Activated CD4-positive, alpha-beta T cell treated with anti-CD3 and anti-CD28 coated beads, Interleukin-2, amount 10 ng/mL, durations not matched to agents 7 days and 5 days (primary cell): ENCODE measurements around the gene SNX9. TPM values are rescaled to one million over a fixed set of nuclear protein-coding genes. Genes with fewer than 3 reads are reported as not detected.

Experiments used
- CTCF ChIA-PET: fragments of 350-600 bp; sonication (Branson Sonifier 250); formaldehyde crosslinking; loops from one replicate; lab custom pipeline; 2021; ENCODE audit warnings: antibody characterized with exemption; lab: Charles Lee
- POLR2A ChIA-PET: fragments of 350-600 bp; sonication (Branson Sonifier 250); formaldehyde crosslinking; loops from one replicate; lab custom pipeline; 2021; ENCODE audit warnings: antibody characterized with exemption; lab: Charles Lee
- DNase-seq: peaks from one replicate; pipeline ENCODE4 v3.0.0-alpha.2; 2020
- H3K27ac Mint-ChIP-seq: one replicate; pipeline ENCODE4 v1.8.0; 2021; ENCODE audit warnings: mild to moderate bottlenecking, moderate library complexity, mixed read lengths
- H3K27me3 Mint-ChIP-seq: one replicate; pipeline ENCODE4 v1.8.0; 2021; ENCODE audit warnings: mixed read lengths
- H3K36me3 Mint-ChIP-seq: one replicate; pipeline ENCODE4 v1.8.0; 2021; ENCODE audit warnings: low read depth, mixed read lengths
- H3K4me1 Mint-ChIP-seq: one replicate; pipeline ENCODE4 v1.8.0; 2021; ENCODE audit warnings: mixed read lengths
- H3K4me3 Mint-ChIP-seq: one replicate; pipeline ENCODE4 v1.8.0; 2021; ENCODE audit warnings: mild to moderate bottlenecking, moderate library complexity, mixed read lengths
- H3K9me3 Mint-ChIP-seq: one replicate; pipeline ENCODE4 v1.8.0; 2021; ENCODE audit warnings: mixed read lengths
- total RNA-seq, 2 experiments: library from RNA; stranded (reverse); gene quantifications; one replicate each; pipeline ENCODE4 v1.2.3, GENCODE V29; 2021

Gene SNX9
- total RNA-seq, 2 experiments from 2014 or later: 9.4 to 10.7 TPM

DNA sequence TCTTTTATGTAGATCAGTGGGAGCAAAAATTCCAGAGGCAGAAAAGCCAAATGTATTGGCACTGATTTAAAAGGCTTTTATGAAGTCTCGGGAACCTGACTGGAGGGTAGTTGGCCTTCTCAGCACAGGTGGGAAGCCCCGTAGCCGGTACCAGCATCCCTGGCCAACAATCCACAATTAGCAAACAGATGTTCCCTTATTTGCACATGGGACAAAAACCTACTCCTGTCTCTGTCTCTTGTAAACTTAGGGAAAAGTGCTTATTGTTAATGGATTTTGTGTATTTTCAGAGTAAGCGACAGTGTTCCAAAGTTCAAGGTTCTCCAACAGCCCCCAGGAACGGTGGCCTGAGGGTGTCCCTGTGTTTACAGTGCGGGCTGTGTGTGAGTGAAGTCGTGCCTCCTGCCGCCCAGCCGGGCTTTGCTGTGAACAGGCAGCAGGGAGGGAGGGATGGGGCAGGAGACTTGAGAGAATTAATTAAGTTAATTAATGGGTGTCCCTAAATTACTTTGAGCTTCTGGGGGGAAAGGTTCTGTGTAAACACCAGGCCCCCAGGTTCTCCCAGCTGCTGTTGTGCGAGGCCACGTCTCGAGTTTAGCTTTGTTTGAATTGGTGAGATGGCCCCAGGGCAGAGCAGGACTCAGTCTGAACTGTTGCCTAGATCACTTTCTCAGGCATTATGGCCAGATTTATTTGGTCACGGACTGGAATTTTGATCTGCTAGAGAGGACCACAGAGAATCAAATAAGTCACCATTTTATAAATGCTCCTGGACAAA lies 162.5 kb downstream of the SNX9 start:
- Mint-ChIP-seq H3K4me3 (peak overlapping the region; percentile 49), H3K4me1 (peaks cover 61% of the 10 kb centered on the region), H3K27ac (no peak overlapping the region), H3K36me3 (peaks cover 11% of the 10 kb centered on the region), H3K9me3 (no peaks in the 10 kb centered on the region), H3K27me3 (peaks cover 2% of the 10 kb centered on the region)
- CTCF ChIA-PET: interaction anchor here (0.5 to 1.7 kb wide), 3 partner anchors 40 to 326 kb away, joined by 3 read pairs; no protein-coding TSS in a partner anchor
- POLR2A ChIA-PET: no interaction called here
- no peak for DNase-seq

DNA sequence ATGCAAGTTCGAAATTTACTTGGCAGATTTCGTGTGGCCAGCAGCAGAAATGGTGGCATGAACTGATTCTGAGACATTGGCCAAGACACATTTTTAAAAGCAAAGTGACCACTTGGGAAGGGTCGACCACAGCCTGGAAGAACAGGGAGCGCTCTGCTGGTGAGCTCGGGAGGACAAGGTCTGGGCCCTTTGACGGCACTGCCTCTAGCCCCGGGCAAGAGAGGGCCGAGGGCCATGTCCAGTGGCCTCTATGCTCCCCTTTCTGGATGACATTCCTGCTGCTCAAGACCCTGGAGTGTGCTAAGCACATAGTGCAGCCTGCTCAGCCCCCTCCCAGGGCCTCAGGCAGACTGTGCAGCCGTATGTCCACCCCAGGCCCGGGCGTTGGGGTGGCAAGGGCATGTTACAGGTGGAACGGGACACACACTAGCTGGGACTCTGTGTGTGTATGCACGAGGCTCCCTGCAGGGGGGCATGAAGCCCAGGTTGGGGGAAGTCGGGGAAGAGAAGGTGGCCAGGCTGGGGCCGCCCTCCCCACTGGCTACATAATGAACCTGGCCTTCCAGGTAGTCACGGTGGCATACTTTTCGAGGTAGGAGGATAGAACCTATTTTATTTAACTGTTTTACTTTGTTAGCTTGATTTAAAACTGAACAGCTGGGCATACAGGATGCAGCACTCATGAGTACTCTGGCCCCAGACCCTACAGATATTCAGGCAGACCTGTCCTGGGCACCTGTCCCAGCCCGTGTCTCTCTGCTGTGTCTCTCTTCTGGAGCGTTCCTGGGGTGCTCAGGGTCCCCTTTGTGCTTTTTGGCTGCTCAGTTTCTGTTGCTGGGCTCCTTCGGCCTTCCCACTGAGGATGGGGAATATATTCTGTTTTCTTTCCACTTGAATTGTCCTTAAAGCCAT lies 165.0 kb downstream of the SNX9 start:
- no peaks in the 10 kb centered on the region for H3K27me3 Mint-ChIP-seq
- POLR2A ChIA-PET: no interaction called here
- DNase-seq: no peak
- peaks cover 62% of the 10 kb centered on the region for H3K4me1 Mint-ChIP-seq
- H3K36me3 Mint-ChIP-seq: peaks cover 14% of the 10 kb centered on the region
- no peaks in the 10 kb centered on the region for H3K9me3 Mint-ChIP-seq
- CTCF ChIA-PET: interaction anchor here (0.9 to 1.8 kb wide), 2 partner anchors 44 to 95 kb away, joined by 3 to 6 read pairs; no protein-coding TSS in a partner anchor
- H3K27ac Mint-ChIP-seq: no peak overlapping the region
- H3K4me3 Mint-ChIP-seq: no peak overlapping the region

DNA sequence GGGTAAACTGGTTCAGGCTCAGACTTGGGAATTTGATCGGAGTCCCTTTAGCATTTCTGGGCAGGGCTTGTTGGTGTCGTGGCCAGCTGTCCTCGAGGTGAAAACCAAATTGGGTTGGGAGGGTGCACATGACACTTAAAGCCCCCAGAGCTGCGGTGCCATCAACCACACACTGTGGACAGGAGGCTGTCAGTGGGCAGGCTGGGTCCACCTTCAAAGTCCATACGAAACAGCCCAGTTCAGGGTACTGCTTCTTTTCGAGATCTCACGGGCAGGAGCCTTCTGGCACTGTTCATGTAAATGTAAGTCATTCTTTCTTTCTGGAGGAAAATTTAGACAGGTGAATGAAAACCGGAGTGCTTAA lies 165.6 kb downstream of the SNX9 start:
- H3K4me3 Mint-ChIP-seq: no peak overlapping the region
- H3K4me1 Mint-ChIP-seq: peaks cover 61% of the 10 kb centered on the region
- H3K27ac Mint-ChIP-seq: no peak overlapping the region
- H3K27me3 Mint-ChIP-seq: no peaks in the 10 kb centered on the region
- POLR2A ChIA-PET: no interaction called here
- DNase-seq: no peak
- CTCF ChIA-PET: interaction anchor here (0.9 to 1.8 kb wide), 2 partner anchors 44 to 94 kb away, joined by 3 to 6 read pairs; no protein-coding TSS in a partner anchor
- H3K36me3 Mint-ChIP-seq: peaks cover 12% of the 10 kb centered on the region
- H3K9me3 Mint-ChIP-seq: no peaks in the 10 kb centered on the region

DNA sequence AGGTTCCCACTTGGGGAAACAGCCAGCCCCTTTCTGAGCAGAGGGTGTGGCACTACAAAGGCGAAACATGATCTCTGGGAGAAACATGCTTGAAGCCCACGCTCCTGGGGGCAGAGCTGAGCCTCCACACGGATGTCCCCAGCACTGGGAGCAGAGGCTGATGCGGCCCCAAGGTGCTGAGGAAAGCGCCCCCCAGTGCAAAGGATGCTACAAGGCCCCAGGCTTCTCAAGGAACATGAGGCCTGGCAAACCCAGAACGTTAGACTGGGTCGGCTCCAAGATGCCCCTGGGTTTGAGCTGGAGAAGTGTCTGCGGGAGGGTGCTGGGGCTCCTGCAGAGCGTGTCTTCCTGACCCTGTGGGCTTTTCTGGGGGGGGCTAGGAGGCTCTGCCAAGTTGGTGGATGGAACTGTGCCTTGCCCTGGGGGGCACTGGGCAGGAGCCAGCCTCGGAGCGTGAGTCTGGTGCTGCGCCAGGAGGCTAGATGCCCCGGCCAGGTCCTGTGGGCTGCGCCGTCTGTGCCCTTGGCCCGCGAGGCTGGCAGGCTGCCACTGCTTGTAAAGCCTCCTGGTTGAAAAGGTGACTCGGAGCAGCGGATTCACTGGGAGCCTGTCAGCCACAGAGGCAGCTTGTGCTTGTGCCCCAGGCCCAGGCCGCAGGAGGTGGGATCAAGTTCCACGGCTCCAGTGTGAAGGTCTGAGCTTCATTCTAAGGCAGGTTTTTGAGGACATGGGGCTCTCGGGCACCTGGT lies 166.7 kb downstream of the SNX9 start:
- Mint-ChIP-seq H3K4me3 (peak overlapping the region; percentile 66), H3K4me1 (peaks cover 59% of the 10 kb centered on the region), H3K36me3 (peaks cover 10% of the 10 kb centered on the region), H3K27ac (peak overlapping the region; percentile 89), H3K27me3 (no peaks in the 10 kb centered on the region), H3K9me3 (no peaks in the 10 kb centered on the region)
- no peak for DNase-seq
- CTCF ChIA-PET: interaction anchor here (0.8 to 2.6 kb wide), 4 partner anchors 8 to 81 kb away, joined by 3 to 8 read pairs (median 3); partner anchors contain the start of gene SYNJ2
- POLR2A ChIA-PET: interaction anchor here (0.9 kb wide), 1 partner anchor 36 kb away, joined by 5 read pairs; no protein-coding TSS in a partner anchor

DNA sequence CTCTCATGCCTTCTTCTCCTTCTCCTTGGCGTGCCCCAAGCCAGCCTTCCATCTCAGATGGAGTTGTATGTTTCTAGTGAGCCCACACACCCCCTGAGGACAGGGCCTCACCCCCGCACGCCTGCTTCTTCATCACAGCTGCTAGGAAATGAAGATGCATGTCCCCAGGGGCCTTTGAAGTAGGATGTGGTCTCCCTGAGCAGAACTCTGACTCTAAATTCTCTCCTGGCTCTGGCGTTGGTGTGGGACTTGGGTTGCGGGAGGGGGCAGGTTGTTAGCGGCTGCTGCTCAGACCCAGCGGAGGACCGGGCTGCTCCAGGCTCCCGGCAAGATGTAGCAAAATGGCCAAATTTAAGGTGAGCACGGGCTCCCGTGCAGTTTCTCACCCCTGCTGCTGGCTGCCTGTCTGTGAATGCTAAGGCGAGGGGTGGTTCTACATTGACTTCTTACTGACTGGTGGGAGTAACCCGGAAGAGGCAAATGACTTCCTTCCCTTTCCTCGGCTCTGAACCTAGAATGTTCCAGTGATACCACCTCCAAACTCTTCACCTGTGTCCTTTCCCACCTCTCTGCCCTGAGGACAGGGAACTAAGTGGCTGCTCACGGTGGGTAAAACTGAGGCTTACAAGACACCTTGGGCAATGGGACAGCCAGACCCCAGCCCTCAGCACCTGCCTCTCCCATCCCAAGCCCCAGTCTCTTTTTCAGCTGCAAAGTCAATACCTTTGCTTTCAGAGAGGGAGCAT lies 167.4 kb downstream of the SNX9 start:
- ChIA-PET CTCF (interaction anchor here (0.8 to 2.6 kb wide), 3 partner anchors 9 to 80 kb away, joined by 3 to 8 read pairs (median 3); partner anchors contain the start of gene SYNJ2), POLR2A (interaction anchor here (0.9 kb wide), 1 partner anchor 36 kb away, joined by 5 read pairs; no protein-coding TSS in a partner anchor)
- Mint-ChIP-seq H3K36me3 (peaks cover 9% of the 10 kb centered on the region), H3K27me3 (no peaks in the 10 kb centered on the region), H3K9me3 (no peaks in the 10 kb centered on the region), H3K4me1 (peaks cover 51% of the 10 kb centered on the region), H3K4me3 (peak overlapping the region; percentile 66), H3K27ac (peak overlapping the region; percentile 89)
- peak; percentile 51 for DNase-seq

DNA sequence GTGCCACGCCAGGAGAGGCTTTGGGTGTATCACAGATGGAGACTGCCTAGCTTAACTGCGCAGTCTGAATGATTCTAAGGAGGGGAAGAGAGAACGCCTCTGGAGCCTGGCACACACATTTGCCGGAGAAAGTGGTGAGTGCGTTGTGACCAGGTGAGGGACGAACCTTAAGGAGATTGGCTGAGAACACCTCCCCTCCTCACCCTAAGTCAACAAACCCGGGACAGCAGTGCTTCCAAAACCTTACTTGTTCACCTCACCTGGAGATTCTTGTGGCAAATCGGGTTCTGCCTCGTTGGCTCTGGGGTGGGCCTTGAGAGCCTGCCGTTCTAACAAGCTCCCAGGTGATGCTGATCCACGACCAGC lies 168.0 kb downstream of the SNX9 start:
- DNase-seq: no peak
- CTCF ChIA-PET: interaction anchor here (1.1 to 2.6 kb wide), 3 partner anchors 9 to 60 kb away, joined by 3 to 8 read pairs (median 3); partner anchors contain the start of gene SYNJ2
- POLR2A ChIA-PET: no interaction called here
- Mint-ChIP-seq H3K27ac (no peak overlapping the region), H3K36me3 (peaks cover 9% of the 10 kb centered on the region), H3K4me3 (no peak overlapping the region), H3K27me3 (no peaks in the 10 kb centered on the region), H3K9me3 (no peaks in the 10 kb centered on the region), H3K4me1 (peaks cover 52% of the 10 kb centered on the region)

DNA sequence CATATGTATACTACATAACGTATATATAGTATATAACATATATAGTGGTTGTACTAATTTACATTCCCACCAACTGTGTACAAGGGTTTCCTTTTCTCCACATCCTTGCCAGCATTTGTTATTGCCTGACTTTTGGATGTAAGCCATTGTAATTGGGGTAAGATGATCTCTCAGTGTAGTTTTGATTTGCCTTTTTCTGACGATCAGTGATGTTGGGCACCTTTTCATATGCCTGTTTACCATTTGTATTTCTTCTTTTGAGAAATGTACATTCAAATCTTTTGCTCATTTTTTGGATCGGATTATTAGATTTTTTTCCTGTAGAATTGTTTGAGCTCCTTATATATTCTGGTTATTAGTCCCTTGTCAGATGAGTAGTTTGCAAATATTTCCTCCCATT lies 170.0 kb downstream of the SNX9 start:
- Mint-ChIP-seq H3K4me3 (no peak overlapping the region), H3K36me3 (peaks cover 9% of the 10 kb centered on the region), H3K9me3 (no peaks in the 10 kb centered on the region), H3K27ac (no peak overlapping the region), H3K27me3 (no peaks in the 10 kb centered on the region), H3K4me1 (peaks cover 51% of the 10 kb centered on the region)
- DNase-seq: no peak
- ChIA-PET POLR2A (no interaction called here), CTCF (interaction anchor here (1.5 to 2.5 kb wide), 3 partner anchors 9 to 33 kb away, joined by 4 to 7 read pairs (median 5); partner anchors contain the start of gene SYNJ2)

DNA sequence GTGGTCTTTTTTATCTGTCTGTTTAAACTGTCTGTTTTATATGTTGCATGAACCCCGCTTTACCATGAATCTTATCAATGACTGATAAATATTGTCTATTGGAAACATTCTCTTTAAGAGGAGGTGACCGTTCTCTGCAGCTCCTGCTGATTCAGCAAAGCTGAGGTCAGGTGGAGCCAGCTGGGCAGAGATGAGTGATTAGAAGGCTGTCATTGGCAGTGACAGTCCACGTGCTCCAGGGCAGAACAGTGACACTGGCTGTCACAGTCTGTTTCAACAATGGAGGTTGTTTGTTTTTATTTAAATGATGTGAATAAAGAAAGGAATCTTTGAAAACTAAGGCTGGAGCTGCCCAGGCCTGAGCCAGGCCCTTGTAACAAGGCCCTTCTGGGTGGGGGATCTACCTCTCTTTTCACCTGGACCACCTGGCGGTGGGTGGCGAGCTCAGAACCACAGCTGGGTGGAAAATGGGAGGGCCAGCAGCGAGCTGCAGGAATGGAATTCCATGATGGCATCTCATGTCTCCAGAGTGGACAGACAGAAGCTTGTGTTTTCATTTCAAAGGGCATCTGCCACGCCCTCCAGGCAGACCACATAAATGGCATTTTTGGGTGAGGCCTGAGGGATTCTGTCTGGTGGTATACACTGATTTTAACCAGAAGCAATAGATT lies 171.2 kb downstream of the SNX9 start:
- peaks cover 42% of the 10 kb centered on the region for H3K4me1 Mint-ChIP-seq
- no peaks in the 10 kb centered on the region for H3K27me3 Mint-ChIP-seq

More for the DNA sequence above, 171.2 kb downstream of the SNX9 start:
- ChIA-PET POLR2A (no interaction called here), CTCF (interaction anchor here (1.0 to 2.5 kb wide), 5 partner anchors 10 to 77 kb away, joined by 3 to 7 read pairs (median 5); no protein-coding TSS in a partner anchor)
- DNase-seq: no peak
- H3K27ac Mint-ChIP-seq: no peak overlapping the region
- no peaks in the 10 kb centered on the region for H3K9me3 Mint-ChIP-seq
- no peak overlapping the region for H3K4me3 Mint-ChIP-seq
- H3K36me3 Mint-ChIP-seq: peaks cover 7% of the 10 kb centered on the region

Other genes starting within 250 kb of the SNX9 start
- 10 to 100 TPM; 35.8 to 39.0 TPM for gene SYNJ2, start 158.6 kb downstream of the SNX9 start, total RNA-seq